Stimulated activated CD4-positive, alpha-beta T cell treated with anti-CD3 and anti-CD28 coated beads, Interleukin-15, amount 100 ng/mL, for 24 hours (primary cell): ENCODE data around the gene SIPA1L3.

Experiments used
- DNase-seq: peaks from one replicate; pipeline ENCODE4 v3.0.0-alpha.2; 2020

SIPA1L3 gene

DNA sequence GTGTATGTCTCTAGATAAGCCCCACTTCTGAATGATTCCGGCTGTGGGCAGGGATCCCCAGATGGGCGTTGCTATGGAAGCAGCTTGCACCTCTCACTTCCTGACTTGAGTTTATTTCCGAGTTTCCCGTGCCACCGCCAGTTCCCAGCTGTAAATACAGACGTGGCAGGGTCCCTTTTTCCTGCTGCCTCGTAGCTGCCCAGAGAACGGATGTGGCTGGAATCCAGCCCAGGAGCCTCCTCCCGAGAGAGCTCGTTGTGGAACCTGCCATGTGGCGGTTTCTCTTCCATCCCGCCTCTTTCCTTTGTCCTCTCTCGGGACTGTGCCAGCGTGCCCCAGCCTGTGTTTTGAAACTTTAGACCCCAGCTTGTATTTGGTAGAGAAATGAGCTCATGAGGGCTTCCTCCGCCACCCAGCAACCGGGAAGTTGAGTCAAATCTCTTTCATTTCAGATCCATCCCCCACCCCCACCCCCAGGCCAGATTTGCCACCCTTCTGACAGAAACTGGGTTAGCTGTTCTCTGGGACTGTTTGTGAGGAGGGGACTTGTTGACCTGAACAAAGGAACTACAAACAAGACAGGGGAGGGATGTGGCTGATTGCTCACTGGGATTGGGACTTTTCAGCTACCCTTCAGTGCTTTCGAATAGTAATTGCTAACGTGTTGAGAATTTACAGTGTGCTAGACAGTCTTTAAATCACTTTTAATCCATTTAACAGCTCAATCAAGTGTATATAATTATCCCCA lies 96.6 kb downstream of the SIPA1L3 start:
- peak; percentile 48 for DNase-seq

DNA sequence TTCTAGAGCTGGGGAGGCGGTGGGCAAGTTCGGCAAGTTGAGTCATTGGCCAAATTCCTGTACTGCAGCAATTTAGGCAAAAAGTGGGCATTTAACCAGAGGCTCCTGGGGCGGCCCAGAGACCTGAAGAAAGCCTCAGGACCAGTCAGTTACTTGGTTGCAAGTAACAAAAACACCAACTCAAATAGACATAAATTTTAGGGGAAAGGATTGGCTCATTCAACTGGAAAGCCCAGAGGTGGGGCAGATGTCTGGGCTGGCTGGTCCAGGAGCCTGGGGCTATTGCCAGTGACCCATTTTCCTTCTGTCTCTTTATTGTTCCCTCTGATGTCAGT lies 97.1 kb downstream of the SIPA1L3 start:
- DNase-seq = no peak

DNA sequence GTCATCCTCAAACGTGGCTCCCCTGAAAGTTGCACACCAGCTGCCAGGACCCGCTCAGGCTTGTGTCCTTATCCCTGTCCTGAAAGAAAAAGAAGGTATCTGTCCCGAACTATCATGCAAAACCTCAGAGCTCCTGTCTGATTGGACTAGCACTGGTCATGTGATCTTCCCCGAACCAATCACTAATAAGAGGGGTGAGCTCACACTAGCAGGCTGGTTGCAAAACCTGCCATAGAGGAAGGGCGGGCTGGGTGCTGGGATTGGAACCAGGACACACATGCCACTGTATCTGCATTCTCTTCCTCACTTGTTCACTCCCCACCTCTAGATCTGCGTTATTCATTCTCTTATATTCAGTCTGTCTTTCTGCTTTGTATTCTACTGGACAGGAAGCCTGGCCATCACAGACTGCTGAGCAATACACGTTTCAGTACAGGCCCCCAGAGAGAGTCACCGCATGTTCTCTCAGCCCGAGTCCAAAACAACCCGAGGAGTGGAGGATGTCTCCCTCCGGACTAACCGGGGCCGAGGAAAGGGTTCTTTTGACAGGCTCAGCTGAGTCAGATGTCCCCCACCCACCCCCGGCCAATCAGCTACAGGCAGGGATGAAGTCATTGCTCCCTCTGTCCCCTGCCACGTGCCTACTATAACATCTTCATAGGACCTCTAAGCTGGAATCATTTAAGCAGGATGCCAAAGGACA lies 97.7 kb downstream of the SIPA1L3 start:
- DNase-seq = peak; percentile 5

DNA sequence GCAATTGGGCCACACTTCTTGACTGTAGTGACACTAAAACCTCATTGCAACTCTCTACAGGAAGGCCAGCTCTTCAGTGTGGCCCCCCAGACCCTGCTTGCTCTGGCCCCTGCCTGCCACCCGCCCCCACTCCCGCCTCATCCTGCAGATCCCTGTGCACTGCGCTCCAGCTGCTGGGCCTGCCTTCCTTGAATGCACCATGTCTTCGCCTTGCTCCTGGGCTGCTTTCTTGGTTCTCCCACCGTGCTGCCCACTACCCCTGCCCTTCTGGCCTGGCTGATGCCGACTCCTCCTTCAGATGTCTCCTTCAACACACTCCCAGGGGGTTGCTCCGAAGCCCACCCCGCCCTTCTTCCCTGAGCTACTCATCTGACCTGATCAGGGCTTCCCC lies 98.2 kb downstream of the SIPA1L3 start:
- DNase-seq = no peak

DNA sequence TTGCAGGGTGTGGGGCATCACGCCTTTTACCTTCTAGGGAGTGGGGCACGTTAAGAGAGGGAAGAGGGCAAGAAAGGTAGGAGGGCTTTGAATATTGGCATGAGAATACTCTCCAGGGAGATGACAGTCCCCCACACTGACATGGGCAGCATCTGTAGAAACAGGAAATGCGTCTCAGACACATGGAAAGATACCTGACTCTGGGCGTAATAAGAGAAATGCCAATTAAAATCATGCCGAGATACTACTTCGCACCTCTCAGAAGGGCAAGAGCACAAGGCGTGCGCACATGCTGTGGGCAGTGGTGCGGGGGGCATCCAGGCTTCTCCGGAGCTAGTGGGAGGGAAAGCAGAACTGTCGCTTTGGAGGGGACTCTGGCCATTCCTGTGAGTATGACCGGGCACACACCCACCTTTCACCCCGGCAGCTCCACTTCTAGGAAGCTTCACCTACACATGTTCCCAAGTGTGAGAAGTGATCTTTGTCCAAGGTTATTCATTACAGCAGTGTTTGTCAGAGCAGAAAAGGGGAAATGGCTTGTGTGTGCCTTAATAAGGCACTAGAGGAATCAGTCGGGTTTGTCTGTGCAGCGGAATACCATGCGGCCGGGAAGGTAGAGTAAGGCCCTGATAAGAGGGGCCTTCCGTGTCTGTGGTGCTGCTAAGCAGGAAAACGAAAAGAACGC lies 99.5 kb downstream of the SIPA1L3 start:
- no peak for DNase-seq

DNA sequence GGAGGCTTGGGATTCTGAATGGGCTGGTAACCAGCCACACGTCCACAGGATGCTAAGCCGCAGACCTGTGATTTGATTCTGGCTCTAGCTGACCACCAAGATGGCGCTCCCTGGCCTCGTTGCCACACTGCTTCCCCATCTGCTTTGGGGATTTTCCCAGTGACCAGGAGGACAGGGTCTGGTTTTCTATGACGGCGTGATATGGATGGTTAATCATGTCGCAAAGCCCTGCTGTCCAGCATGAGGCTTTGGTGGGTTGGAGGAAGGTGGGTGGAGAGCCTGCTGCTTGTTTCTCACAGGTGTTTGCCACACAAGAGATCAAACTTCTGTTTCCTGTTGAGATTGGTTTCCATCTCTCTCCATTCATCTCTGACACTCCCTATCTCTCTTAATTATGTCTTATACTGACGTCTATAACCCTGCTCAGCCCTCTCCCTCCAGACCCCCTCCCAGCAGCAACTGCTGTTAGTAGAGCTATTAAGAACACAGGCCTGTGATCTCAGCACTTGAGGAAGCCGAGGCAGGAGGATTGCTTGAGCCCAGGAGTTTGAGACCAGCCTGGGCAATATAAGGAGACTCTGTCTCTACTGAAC lies 102.7 kb downstream of the SIPA1L3 start:
- DNase-seq = no peak

DNA sequence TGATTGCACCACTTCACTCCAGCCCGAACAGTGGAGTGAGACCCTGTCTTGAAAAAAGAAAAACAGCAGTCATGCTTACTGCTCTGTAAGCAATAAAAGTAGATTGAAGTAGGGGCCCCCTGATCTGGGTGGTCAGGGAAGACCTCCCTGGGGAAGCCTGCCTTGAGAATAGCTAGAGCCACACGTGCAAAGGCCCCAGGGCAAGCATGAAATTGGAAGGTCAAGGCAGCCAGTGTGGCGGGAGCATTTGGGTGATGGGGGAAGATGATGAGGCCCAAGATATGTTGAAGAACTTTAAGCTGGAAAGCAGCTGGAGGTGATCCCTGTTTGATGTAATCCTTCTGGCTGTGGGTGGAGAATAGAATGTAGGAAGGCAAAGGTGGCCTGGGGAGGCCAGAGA lies 104.4 kb downstream of the SIPA1L3 start:
- no peak for DNase-seq

DNA sequence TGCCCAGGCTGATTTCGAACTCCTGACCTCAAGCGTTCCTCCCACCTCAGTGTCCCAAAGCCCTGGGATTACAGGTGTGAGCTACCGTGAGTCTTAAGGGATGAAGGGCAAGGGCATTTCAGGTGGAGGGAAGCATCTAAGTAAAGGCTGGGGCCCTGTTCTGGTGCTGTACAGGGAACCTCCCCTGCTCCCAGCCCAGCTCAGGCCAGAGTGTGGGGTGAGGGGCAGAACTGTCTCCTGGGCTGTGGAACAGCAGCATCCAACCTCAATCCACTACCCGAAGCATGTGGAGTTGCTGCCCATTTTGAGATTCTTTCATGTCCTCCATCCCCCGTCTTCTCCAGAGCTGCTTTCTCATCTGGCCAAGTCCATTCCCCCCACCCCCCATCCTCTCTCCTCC lies 105.3 kb downstream of the SIPA1L3 start:
- DNase-seq = no peak

DNA sequence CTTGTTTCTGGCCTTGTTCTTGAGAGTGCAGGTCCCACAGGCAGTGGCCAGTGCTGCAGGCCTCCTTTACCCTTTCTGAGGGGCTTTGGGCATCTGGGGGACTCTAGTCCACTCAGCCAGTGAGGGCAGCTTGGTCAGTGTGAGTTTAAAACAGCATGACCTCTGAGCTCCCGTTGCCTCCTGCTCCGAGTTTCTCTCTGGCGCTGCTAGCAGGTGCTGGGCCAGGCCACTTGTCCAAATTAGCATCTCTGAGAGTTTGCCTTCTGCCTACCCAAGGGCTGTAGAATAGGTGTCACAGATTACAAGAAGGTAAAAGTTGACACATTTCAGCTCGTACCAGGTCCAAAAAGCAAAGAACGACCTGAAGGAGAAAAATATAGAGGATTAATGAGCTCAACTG lies 105.9 kb downstream of the SIPA1L3 start:
- DNase-seq = no peak

DNA sequence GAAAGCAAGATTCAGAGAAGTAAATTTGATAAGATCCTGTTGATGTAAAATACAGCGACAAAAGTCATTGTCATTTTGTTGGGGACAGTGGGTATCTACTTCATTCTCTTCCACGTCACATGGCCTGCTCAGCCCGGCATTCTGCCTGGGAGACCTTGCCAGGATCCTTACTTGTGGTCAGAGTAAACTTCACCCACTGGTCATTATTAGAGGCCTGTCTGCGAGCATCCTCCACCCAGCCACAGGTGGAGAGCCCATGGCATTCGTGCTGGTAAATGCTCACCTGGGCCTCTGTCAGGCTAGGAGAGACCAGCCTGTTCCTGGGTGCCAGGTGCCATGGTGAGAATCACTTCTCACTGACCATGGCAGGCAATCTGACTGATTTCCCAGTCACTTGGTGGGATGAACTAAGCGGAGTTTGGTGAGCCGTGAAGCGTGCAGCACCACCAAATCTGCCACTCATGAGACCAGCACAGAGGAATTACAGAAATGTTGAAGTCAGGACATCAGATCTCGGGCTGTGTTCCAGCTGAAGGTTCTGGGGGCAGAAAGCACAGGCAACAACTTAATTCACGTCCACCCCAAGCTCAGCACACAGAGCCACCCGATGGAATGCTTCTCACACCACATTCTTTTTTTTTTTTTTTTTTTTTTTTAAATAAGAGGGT lies 107.0 kb downstream of the SIPA1L3 start:
- no peak for DNase-seq

DNA sequence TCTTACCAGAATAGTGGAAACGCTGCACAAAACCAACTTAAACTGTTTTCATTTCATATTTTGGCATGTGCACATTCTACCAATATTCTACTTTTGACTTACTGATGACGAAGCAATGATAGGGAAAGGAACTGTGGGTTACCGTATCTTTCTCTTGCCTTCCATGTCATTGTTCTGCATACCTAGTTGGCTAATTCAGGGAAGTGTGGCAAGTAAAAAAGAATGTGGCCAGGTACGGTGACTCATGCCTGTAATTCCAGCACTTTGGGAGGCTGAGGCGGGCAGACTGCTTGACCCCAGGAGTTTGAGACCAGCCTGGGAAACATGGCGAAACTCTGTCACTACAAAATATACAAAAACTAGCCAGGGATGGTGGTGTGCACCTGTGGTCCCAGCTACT lies 108.2 kb downstream of the SIPA1L3 start:
- DNase-seq = no peak

DNA sequence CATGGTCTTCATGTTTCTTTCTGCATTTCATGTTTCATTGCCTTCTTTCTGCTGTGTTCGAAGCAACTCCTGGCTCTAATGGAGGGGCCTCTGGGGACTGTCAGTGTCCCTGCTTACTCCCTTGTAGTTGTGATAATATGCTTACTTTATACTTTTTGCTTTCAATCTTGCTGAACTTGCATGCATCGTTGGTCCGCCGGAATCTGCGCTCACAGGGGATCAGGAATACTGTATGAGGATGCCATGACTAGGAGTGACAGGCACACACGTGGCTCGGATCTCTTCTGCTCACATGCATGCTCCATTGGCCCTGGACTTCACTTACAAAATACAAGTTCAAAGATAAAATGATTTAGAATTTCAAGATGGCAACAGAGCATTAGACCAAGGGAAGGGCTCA lies 108.8 kb downstream of the SIPA1L3 start:
- no peak for DNase-seq

DNA sequence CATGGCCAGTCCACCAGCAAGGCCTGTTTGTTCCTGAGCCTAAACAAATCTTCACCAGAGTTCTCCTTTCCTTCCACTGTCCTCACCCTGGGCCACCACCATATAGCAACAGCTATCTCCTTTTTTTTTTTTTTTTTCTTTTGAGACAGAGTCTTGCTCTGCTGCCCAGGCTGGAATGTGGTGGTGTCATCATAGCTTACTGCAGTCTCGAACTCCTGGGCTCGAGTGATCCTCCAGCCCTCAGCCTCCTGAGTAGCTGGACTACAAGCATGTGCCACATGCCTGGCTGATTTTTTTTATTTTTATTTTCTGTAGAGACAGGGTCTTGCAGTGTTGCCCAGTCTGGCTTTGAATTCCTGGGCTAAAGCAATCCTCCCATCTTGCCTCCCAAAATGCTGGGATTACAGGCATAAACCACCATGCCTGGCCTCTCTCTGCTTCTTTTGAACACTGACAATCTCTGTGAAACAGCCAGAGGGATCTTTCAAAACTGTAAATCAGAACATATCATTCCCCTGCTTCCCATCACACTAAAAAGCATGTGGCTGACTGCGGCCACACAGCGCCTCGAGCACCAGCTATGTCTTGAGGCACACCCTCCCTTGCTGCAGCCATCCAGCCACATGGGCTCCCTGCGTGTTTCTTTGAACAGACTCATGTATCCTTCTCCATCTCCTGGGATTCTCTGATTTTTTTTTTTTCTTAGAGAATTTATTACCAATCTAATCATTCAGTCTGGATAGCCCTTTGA lies 110.6 kb downstream of the SIPA1L3 start:
- DNase-seq = no peak

DNA sequence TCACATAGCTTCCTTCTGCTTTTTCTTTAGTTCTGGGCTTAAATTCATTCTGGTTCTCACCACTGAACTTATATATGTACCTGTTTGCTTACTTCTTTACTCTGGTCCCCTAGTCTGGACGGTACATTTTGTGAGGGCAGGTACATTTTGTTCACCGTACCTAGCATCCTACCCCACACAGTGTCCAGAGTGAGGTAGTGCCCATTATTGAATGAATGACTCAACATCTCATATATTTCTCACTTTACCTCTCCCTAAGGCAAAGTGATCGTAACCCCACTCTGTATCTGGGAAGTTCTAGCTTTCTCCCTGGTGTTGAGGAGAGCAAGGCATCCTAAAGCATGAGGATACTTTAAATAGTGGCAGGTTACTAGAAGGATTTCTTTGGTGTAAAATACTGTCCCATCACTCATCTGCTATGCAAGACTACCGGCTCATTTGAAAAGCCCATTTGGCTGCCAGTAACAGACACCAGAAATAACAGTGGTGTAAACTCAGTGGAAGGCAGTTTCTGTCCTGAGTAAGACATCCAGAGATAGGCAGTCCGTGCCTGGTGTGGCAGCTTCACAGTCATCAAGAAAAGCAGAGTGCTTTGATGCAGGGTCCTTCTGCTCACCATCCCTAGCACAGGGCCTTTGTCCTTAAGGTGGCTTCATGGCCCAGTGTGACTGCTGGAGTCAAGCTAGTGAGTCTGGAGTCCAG lies 111.8 kb downstream of the SIPA1L3 start:
- DNase-seq = no peak

DNA sequence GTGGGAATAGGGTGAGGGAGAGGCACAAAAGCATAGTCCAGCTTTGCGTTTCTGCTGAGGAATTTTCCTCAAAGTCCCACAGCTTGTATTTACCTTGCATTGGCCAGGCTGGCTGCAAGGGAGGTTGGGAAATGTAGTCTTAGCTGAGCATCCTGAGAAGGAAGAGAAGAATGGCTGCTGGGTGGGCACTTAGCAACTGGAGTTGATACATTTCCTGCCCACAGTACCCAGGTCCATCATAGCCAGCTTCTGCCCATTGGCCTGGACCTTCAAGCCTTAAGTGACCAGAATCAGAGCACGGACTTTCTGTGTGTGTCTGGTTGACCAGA lies 112.4 kb downstream of the SIPA1L3 start:
- no peak for DNase-seq

DNA sequence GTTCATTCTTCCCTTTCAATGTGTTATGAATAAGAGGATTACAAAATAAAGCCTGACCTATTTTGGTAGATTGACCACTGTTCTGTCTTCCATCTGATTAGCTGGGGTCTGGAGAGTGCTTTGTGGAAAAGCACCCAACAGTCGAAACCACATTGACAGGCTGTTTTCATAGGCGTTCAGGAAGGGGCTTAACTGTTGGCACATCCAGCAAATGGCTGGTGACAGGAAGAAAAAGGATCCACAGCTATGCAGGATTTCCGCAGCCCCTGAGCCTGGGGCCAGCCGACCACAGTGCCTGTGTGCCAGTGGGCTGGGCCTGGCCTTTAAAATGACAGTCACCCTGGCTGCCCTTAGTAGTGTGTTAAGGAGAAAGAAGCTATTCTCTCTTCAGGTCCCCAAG lies 113.3 kb downstream of the SIPA1L3 start:
- DNase-seq = no peak

DNA sequence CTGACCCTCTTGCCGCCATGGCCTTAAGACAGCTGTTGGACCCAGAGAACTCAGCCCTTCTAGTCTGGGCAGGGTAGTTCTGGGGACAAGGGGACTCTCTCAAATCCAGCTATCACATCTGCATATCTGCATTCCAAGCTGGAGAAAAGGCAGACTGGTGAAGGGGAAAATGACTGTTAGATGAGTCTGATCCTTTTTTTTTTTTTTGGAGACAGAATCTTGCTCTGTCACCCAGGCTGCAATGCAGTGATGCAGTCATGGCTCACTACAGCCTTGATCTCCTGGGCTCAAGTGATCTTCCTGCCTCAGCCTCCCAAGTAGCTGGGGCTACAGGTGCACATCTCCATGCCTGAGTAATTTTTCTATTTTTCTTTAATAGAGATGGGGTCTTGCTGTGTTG lies 114.3 kb downstream of the SIPA1L3 start:
- no peak for DNase-seq

DNA sequence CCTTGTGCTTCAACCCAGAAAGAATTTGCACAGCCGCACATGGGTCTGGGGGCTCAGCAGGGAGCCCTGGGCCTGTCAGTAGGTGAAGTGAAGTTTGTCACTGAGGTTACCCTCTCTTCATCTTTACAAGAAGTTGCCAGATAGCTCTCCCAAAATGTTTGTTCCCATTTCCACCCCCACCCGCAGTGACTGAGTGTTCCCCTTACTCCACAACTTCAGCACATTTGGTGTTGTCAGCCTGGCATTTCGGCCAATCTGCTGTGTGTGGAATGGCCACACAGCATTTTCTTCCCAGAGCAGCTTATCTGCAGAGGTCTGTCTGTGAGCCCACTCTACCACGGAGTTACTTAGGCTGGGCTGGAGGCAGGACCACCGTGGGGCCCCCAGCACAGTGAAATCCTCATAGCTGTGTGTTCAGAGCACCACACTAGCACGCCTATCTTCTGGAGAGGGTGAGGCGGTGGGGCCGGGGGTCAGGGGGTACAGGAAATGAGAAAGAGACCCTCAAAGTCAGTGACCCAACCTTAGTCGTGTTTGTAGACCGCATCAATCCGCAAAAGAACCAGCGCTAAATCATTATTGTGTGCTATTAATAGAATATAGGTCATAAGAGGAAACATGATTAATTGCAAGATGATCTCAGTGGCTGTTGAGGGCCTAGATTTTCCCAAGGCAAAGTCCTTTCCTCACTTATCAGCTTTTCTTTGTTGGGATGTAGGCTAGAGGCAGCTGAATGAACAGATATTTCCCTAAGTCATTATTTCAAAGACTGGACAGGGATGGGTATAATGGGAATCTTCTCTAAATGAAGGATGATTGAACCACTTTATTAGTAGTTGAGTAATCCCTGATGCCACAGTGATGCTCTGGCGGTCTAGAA lies 116.0 kb downstream of the SIPA1L3 start:
- DNase-seq = no peak

DNA sequence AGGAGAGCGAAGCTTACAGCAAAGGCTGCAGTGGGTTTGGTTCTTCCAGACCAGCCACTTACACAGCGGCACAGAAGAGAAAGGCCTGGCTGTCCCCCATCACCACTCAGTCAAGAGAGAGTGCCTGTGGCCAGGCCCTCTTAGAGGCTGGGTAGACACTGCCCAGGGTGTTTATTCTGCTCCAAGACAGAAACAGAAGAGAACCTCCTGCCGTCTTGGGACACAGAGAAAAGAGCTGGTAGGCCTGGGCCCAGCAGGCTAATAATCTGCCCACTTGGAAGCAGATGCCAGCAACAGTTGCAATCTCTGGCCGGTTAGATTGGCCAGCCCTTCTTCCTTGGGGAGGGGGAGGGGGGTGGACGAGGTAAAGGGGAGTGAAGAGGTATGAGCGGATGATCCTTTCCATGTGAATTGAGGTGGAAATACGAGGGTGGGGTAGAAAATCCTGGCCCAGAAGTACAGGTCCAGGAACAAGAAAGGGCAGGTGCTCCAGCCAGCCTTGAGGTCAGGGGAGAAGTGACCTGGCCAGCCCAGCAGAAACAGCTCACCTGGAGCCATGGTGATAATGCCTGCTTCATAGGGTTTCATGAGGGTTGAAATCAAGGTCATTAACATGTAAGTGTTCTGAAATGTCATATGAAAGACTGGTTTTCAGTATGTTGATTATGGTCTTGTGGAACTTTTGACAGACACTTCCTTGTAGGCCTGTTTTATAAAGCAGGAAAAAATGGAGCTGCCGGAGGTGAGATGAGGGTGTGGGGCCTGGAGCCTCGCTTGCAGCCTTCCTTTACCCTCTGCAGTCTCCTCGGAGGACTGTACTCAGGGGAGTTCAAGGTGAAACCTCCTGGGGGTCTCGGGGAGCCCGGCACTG lies 116.9 kb downstream of the SIPA1L3 start:
- DNase-seq = no peak
